ENCODE results near the gene ZBTB8OS.
"Not testable (repeated sequence)": the region's sequence is repeated elsewhere in the genome, so short reads cannot be mapped to it uniquely, and the experiment has no call there.

ZBTB8OS gene

DNA sequence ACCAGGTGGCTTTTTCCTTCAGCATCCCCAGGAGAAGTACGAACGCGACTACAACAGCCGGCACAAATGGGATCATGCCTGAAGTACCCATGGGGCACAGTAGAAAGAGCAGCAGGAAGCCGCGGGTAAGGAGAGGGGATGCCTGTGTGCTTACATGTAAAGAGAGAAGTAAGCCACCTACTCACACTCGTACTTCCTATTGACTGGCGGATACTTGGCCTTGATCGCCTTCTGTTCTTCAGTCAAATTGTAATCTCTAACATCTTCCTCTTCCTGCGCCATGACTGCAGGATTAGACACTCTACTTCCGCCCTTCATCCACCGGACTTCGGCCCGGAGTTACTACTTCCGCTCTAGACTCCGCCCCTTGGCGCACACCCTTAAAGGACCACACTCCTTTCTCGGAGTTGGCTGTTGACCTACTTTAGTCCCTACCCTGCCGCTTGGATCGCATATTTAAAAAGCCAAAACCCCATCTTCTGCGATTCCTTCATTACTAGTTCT, at the start of gene ZBTB8OS:
TSS of gene ZBTB8OS (minus strand) at position 303 of the 504 bp plus-strand sequence. CDS start at position 282, 21 bp downstream.
- no peaks in the 10 kb centered on the region for H3K36me3 ChIP-seq (ENCODE audit: control insufficient read depth, insufficient read depth, low read length)
- H3K9ac ChIP-seq (ENCODE audit: low read length): peak within 1 kb of the TSS; percentile 82
- H3K4me1 ChIP-seq (ENCODE audit: control insufficient read depth, insufficient read depth, low read length): peaks cover 19% of the 10 kb centered on the region
- no peaks in the 10 kb centered on the region for H3K9me3 ChIP-seq (ENCODE audit: control insufficient read depth, low read length)
- H3K4me3 ChIP-seq (ENCODE audit: low read length): peak within 1 kb of the TSS; percentile 48
- no peaks in the 10 kb centered on the region for H3K27me3 ChIP-seq (ENCODE audit: control insufficient read depth, insufficient read depth, low read length)

DNA sequence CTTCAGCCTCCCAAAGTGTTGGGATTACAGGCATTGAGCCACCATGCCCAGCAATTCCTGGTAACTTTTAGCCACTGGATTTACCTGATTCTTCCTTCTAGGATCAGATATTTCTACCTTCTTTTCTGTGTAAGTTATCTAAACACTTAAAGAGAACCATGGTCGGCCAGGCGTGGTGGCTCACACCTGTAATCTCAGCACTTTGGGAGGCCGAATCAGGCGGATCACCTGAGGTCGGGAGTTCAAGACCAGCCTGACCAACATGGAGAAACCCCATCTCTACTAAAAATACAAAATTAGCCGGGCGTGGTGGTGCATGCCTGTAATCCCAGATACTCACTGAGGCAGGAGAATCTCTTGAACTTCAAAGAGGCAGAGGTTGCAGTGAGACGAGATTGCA, 46.6 kb upstream of the ZBTB8OS start:
- H3K9me3 ChIP-seq (ENCODE audit: control insufficient read depth, low read length); H3K27me3 ChIP-seq (ENCODE audit: control insufficient read depth, insufficient read depth, low read length); H3K4me3 ChIP-seq (ENCODE audit: low read length); H3K36me3 ChIP-seq (ENCODE audit: control insufficient read depth, insufficient read depth, low read length); H3K9ac ChIP-seq (ENCODE audit: low read length): not testable (repeated sequence)
- peaks cover 22% of the 10 kb centered on the region for H3K4me1 ChIP-seq (ENCODE audit: control insufficient read depth, insufficient read depth, low read length)

DNA sequence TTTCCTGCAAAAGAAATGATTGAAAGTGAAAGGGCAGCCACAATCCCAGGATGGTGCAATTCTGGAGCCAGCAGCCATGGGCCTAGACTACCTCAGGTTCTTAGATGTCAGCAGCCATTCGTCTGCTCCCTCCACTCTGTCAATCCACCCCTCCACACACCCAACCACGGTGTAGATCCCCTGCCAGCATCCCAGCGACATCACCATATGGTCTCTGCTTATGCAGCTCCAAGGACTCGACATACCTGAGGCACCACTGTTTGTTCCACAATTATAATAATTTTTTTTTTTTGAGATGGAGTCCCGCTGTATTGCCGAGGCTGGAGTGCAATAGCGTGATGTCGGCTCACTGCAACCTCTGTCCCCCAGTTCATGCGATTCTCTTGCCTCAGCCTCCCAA, 45.7 kb upstream of the ZBTB8OS start:
- H3K4me1 ChIP-seq (ENCODE audit: control insufficient read depth, insufficient read depth, low read length): peaks cover 14% of the 10 kb centered on the region
- no peak overlapping the region for H3K9ac ChIP-seq (ENCODE audit: low read length)
- no peaks in the 10 kb centered on the region for H3K36me3 ChIP-seq (ENCODE audit: control insufficient read depth, insufficient read depth, low read length)
- no peaks in the 10 kb centered on the region for H3K27me3 ChIP-seq (ENCODE audit: control insufficient read depth, insufficient read depth, low read length)
- no peaks in the 10 kb centered on the region for H3K9me3 ChIP-seq (ENCODE audit: control insufficient read depth, low read length)
- no peak overlapping the region for H3K4me3 ChIP-seq (ENCODE audit: low read length)

DNA sequence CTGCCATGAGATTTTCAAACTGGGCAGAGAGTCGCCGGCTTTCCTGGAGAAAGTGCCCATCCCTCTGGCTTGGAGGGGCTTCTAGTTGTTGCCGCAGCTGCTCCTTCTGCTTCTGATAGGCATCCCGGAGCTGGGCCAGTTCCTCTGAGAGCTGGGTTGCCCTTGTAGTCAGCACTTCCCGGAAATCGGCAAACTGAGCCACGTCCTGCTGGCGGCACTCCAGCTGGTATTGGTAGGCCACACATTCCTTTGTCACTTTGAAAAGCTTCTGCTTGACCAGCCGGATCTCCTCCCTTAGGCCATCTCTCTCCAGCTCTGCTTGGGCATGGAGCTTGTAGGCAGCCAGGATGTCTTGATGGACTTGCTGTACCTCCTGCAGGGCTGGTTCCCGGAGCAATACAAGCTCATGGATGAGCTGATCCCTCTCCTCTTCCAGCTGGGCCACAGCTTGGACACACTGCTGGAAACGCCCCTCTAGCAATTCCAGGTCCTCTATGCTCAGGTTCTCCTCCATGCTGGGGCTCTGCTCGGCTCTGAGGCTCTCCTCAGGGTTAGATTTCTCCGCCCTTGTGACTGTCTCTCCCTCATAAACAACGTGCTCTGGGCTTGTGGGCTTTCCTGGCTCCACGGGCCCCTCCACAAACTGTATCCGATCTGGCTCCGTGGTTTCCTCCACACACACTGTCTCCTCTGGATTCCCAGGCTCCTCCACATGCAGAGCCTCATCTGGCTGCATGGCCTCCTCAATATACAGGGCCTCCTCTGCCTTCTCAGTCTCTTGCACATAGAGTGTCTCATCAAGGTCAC, 45.0 kb upstream of the ZBTB8OS start:
- Histone ChIP-seq H3K4me3 (ENCODE audit: low read length) (no peak overlapping the region), H3K4me1 (ENCODE audit: control insufficient read depth, insufficient read depth, low read length) (peaks cover 14% of the 10 kb centered on the region), H3K9ac (ENCODE audit: low read length) (no peak overlapping the region)

DNA sequence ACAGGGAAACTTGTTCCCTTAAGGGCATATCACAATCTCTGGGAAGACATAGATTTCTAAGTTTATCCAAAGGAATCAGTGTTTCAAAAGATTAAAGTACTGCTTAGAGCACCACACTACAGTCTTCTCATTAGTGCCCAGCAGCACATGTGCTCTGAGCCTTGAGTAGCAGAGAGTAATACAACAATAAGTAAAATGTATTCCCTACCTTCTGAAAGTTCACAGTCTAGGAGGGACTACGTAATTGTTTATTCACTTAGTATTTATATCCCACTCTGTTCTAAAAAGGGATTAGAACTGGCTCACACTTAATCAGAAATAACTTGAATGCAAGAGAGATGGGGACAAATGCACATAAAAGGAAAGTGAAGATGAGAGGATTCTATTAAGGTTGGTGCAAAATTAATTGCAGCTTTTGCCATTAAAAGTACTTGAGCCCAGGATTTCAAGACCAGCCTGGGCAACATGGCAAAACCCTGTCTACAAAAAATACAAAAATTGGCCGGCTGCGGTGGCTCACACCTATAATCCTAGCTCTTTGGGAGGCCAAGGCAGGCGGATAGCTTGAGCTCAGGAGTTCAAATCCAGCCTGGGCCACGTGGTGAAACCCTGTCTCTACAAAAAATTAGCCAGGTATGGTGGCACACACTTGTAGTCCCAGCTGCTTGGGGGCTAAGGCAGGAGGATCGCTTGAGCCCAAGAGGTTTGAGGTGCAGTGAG, 43.3 kb upstream of the ZBTB8OS start:
- H3K9me3 ChIP-seq (ENCODE audit: control insufficient read depth, low read length): no peaks in the 10 kb centered on the region
- H3K27me3 ChIP-seq (ENCODE audit: control insufficient read depth, insufficient read depth, low read length): no peaks in the 10 kb centered on the region
- no peak overlapping the region for H3K4me3 ChIP-seq (ENCODE audit: low read length)
- peaks cover 14% of the 10 kb centered on the region for H3K4me1 ChIP-seq (ENCODE audit: control insufficient read depth, insufficient read depth, low read length)
- no peaks in the 10 kb centered on the region for H3K36me3 ChIP-seq (ENCODE audit: control insufficient read depth, insufficient read depth, low read length)
- peak overlapping the region; percentile 15 for H3K9ac ChIP-seq (ENCODE audit: low read length)

More for the DNA sequence above, 45.0 kb upstream of the ZBTB8OS start:
- H3K9me3 ChIP-seq (ENCODE audit: control insufficient read depth, low read length): no peaks in the 10 kb centered on the region
- H3K36me3 ChIP-seq (ENCODE audit: control insufficient read depth, insufficient read depth, low read length): no peaks in the 10 kb centered on the region
- no peaks in the 10 kb centered on the region for H3K27me3 ChIP-seq (ENCODE audit: control insufficient read depth, insufficient read depth, low read length)

DNA sequence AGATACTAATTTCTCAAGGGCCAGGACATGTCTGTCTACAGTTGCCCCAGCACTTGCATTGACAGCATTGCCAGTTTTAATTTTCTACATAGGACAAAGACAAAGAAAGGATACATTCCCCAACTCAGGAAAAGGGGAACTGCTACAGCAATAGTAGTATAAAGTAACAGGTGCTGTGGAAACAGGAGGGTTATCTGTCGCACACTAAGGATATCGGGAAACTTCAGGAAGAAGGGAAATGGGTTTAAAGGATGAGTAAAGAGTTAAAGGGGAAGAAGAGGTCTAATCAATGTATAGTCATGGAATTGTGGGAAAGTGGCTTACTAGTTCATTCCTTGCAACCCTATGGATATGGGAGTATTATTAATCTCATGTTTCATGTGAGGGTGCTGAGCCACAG, 36.0 kb upstream of the ZBTB8OS start:
- Histone ChIP-seq H3K4me3 (ENCODE audit: low read length) (no peak overlapping the region), H3K36me3 (ENCODE audit: control insufficient read depth, insufficient read depth, low read length) (peaks cover 6% of the 10 kb centered on the region), H3K9ac (ENCODE audit: low read length) (no peak overlapping the region), H3K27me3 (ENCODE audit: control insufficient read depth, insufficient read depth, low read length) (no peaks in the 10 kb centered on the region), H3K4me1 (ENCODE audit: control insufficient read depth, insufficient read depth, low read length) (no peaks in the 10 kb centered on the region), H3K9me3 (ENCODE audit: control insufficient read depth, low read length) (no peaks in the 10 kb centered on the region)

DNA sequence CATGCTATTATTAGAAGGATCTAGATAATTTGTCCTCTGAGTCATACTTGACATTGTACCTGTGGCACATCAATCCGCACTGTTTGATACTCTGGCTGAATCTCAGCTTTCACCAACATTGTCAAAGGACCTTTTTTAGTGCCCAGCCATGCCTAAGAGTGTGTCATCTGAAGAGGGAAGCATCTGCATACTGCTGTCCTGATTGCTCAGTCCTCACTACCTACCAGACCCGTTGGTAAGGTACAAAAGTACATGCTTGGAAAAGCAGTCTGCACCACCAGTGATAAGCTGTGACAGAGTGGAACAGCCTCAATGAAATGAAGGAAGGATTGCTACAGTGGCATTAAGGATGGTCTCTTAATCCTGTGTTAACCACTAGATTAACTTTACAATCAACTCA, 35.1 kb upstream of the ZBTB8OS start:
- Histone ChIP-seq H3K9me3 (ENCODE audit: control insufficient read depth, low read length) (no peaks in the 10 kb centered on the region), H3K27me3 (ENCODE audit: control insufficient read depth, insufficient read depth, low read length) (no peaks in the 10 kb centered on the region), H3K36me3 (ENCODE audit: control insufficient read depth, insufficient read depth, low read length) (peaks cover 6% of the 10 kb centered on the region), H3K4me3 (ENCODE audit: low read length) (no peak overlapping the region), H3K9ac (ENCODE audit: low read length) (no peak overlapping the region), H3K4me1 (ENCODE audit: control insufficient read depth, insufficient read depth, low read length) (no peaks in the 10 kb centered on the region)

DNA sequence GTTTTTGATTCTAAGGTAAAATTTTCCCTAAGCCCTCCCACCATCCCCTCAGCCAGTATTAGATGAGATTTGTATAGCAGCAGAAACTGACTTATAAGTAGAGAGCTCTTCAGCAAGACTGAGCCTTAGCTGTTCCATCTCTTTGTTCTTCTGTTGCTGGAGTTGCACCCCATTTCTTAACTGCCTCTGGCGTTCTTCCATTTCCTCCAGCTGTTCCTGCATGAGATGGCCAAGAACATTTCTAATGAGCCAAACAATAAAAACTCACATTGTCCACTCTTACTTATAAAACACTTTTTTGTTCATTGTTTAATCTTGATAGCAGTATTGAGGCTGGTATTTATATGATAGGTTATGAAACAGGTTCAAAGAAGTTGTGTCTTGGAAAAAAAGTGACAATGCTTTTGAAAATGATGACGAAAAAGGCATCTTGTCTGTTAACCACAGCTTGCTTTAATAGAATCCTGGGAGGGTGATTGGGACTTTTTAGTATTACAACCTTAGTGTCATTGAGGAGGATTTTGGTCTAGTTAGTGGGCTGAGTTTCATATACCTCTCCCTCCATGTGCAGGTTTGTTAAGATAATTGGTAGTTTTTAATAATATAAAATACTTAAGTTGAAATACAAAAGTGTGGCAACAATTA, 33.9 kb upstream of the ZBTB8OS start:
- Histone ChIP-seq H3K4me1 (ENCODE audit: control insufficient read depth, insufficient read depth, low read length) (no peaks in the 10 kb centered on the region), H3K9ac (ENCODE audit: low read length) (no peak overlapping the region), H3K27me3 (ENCODE audit: control insufficient read depth, insufficient read depth, low read length) (no peaks in the 10 kb centered on the region), H3K36me3 (ENCODE audit: control insufficient read depth, insufficient read depth, low read length) (peaks cover 6% of the 10 kb centered on the region), H3K9me3 (ENCODE audit: control insufficient read depth, low read length) (no peaks in the 10 kb centered on the region), H3K4me3 (ENCODE audit: low read length) (no peak overlapping the region)

DNA sequence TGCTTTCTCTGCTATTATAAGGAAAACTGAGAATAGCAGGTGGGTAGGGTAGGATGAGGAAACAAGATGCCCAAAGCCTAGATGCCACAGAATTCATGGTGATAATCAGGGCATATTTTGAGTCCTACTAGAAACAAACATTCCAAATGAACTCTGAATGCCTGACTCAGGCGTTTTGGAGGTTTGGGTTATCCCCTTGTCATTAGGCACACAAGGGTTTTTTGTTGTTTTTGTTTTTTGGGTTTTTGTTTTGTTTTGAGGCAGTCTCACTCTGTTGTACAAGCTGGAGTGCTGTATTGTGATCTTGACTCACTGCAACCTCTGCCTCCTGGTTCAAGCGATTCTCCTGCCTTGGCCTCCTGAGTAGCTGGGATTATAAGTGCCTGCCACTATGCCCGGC, 33.0 kb upstream of the ZBTB8OS start:
- no peaks in the 10 kb centered on the region for H3K4me1 ChIP-seq (ENCODE audit: control insufficient read depth, insufficient read depth, low read length)
- H3K27me3 ChIP-seq (ENCODE audit: control insufficient read depth, insufficient read depth, low read length): no peaks in the 10 kb centered on the region
- peaks cover 6% of the 10 kb centered on the region for H3K36me3 ChIP-seq (ENCODE audit: control insufficient read depth, insufficient read depth, low read length)
- no peaks in the 10 kb centered on the region for H3K9me3 ChIP-seq (ENCODE audit: control insufficient read depth, low read length)
- no peak overlapping the region for H3K9ac ChIP-seq (ENCODE audit: low read length)
- no peak overlapping the region for H3K4me3 ChIP-seq (ENCODE audit: low read length)

DNA sequence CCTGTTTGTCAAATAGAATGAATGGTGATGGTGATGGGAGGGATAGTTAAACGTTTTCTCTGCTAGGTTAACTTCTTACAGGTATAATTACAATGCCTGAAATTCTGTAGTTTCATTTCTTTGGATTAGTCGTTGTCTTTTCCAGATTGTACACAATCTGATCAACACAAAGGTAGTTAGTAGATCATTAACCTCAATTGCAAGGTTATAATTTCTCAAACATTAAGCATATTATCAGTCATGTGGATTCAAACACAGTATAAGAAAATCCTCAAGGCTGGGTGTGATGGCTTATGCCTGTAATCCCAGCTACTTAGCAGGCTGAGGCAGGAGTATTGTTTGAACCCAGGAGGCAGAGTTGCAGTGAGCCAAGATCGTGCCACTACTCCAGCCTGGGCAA, 31.6 kb upstream of the ZBTB8OS start:
- H3K9me3 ChIP-seq (ENCODE audit: control insufficient read depth, low read length): no peaks in the 10 kb centered on the region
- H3K27me3 ChIP-seq (ENCODE audit: control insufficient read depth, insufficient read depth, low read length): no peaks in the 10 kb centered on the region
- H3K4me1 ChIP-seq (ENCODE audit: control insufficient read depth, insufficient read depth, low read length): no peaks in the 10 kb centered on the region
- H3K36me3 ChIP-seq (ENCODE audit: control insufficient read depth, insufficient read depth, low read length): peaks cover 6% of the 10 kb centered on the region
- H3K4me3 ChIP-seq (ENCODE audit: low read length): no peak overlapping the region
- H3K9ac ChIP-seq (ENCODE audit: low read length): no peak overlapping the region

DNA sequence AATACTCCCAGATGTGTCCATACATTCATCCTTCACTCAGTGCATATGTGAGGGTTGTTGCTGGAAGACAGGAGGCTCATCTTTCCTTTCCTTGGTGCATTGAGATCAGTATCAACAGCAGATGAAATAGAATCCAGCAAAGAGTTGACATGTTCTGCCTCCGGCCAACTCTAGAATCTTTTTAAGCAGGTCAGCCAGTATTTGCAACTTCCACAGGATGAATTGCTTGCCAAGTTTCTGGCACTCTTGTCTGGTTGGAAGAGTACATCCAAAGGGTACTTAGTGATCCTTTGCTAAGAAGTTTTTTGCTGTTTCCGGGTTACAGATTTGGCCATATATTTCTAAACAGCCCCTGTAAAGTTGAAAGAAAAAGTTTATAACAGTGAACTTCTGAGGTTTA, 31.2 kb upstream of the ZBTB8OS start:
- H3K9ac ChIP-seq (ENCODE audit: low read length): no peak overlapping the region
- H3K9me3 ChIP-seq (ENCODE audit: control insufficient read depth, low read length): no peaks in the 10 kb centered on the region
- peaks cover 3% of the 10 kb centered on the region for H3K36me3 ChIP-seq (ENCODE audit: control insufficient read depth, insufficient read depth, low read length)
- H3K4me3 ChIP-seq (ENCODE audit: low read length): no peak overlapping the region
- H3K4me1 ChIP-seq (ENCODE audit: control insufficient read depth, insufficient read depth, low read length): no peaks in the 10 kb centered on the region
- no peaks in the 10 kb centered on the region for H3K27me3 ChIP-seq (ENCODE audit: control insufficient read depth, insufficient read depth, low read length)

DNA sequence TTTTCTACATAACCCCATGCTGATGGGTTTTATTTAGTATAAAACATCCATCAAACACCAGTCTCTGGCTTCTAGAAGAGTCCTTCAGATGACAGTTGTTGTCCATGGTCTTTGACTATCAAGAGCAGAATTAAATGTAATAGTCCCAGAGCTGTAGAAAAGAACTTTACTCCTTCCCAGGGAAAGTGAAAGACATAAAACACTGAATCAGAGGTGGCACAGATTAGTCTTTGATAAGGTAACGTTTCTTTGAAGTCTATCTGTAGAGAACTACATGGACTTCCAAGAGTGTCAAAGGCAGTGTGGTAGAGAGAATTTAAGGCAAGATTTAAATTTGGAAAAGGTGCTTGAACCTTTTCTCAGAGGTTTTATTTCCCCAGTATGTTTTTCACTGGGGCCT, 30.3 kb upstream of the ZBTB8OS start:
- Histone ChIP-seq H3K27me3 (ENCODE audit: control insufficient read depth, insufficient read depth, low read length) (no peaks in the 10 kb centered on the region), H3K9ac (ENCODE audit: low read length) (no peak overlapping the region), H3K4me1 (ENCODE audit: control insufficient read depth, insufficient read depth, low read length) (no peaks in the 10 kb centered on the region), H3K4me3 (ENCODE audit: low read length) (no peak overlapping the region), H3K9me3 (ENCODE audit: control insufficient read depth, low read length) (no peaks in the 10 kb centered on the region), H3K36me3 (ENCODE audit: control insufficient read depth, insufficient read depth, low read length) (no peaks in the 10 kb centered on the region)

All from mucosa of stomach (tissue), 1 donor.